H9 (cell line): ENCODE data around the gene SH2D3C. TPM values are rescaled to one million over a fixed set of nuclear protein-coding genes. Genes with fewer than 3 reads are reported as not detected.

Experiments
- DNase-seq: peaks from one replicate; pipeline ENCODE4 v3.0.0-alpha.2; 2017
- H2AFZ ChIP-seq: one replicate; pipeline ENCODE4 v1.6.1; 2013; ENCODE audit warnings: mild to moderate bottlenecking, low read length, control low read depth, moderate library complexity
- H2AK5ac ChIP-seq: 2 replicates; pipeline ENCODE4 v1.6.1; 2013; ENCODE audit warnings: low read length, control low read depth, mixed read lengths; ENCODE audit not compliant: insufficient read length
- H2BK120ac ChIP-seq: one replicate; pipeline ENCODE4 v1.6.1; 2013; ENCODE audit warnings: low read depth, mild to moderate bottlenecking, low read length, control low read depth, inconsistent platforms; ENCODE audit not compliant: poor library complexity, severe bottlenecking
- H2BK12ac ChIP-seq: 2 replicates; pipeline ENCODE4 v1.6.1; 2013; ENCODE audit warnings: low read length, control low read depth, mixed read lengths, low read depth; ENCODE audit not compliant: insufficient read length
- H2BK15ac ChIP-seq: 2 replicates; pipeline ENCODE4 v1.6.1; 2013; ENCODE audit warnings: low read depth, low read length, control low read depth
- H2BK20ac ChIP-seq: one replicate; pipeline ENCODE4 v1.6.1; 2013; ENCODE audit warnings: low read depth, mild to moderate bottlenecking, low read length, control low read depth, inconsistent platforms; ENCODE audit not compliant: poor library complexity, severe bottlenecking
- H2BK5ac ChIP-seq: 2 replicates; pipeline ENCODE4 v1.6.1; 2013; ENCODE audit warnings: low read length, control low read depth, mixed read lengths; ENCODE audit not compliant: insufficient read length
- H3K14ac ChIP-seq: 2 replicates; pipeline ENCODE4 v1.6.1; 2013; ENCODE audit warnings: low read length, control low read depth; ENCODE audit not compliant: insufficient read depth
- H3K18ac ChIP-seq: 2 replicates; pipeline ENCODE4 v1.6.1; 2013; ENCODE audit warnings: low read depth, mild to moderate bottlenecking, mixed read lengths, low read length, control low read depth; ENCODE audit not compliant: insufficient read length
- H3K23ac ChIP-seq: 2 replicates; pipeline ENCODE4 v1.6.1; 2013; ENCODE audit warnings: low read length, control low read depth, mixed read lengths, low read depth; ENCODE audit not compliant: insufficient read length
- H3K23me2 ChIP-seq: 2 replicates; pipeline ENCODE4 v1.6.1; 2013; ENCODE audit warnings: low read depth, mild to moderate bottlenecking, mixed read lengths, low read length, control low read depth; ENCODE audit not compliant: insufficient read length, poor library complexity, severe bottlenecking
- H3K27ac ChIP-seq: 2 replicates; pipeline ENCODE4 v1.5.1; 2013; ENCODE audit warnings: low read length, control low read depth, mixed read lengths, low read depth; ENCODE audit not compliant: insufficient read length
- H3K27me3 ChIP-seq: 2 replicates; pipeline ENCODE4 v1.6.1; 2013; ENCODE audit warnings: low read length, control low read depth, inconsistent platforms; ENCODE audit not compliant: insufficient read depth
- H3K4ac ChIP-seq: 2 replicates; pipeline ENCODE4 v1.6.1; 2013; ENCODE audit warnings: low read depth, mild to moderate bottlenecking, control low read depth, inconsistent platforms, low read length, moderate library complexity
- H3K4me1 ChIP-seq: 2 replicates; pipeline ENCODE4 v1.6.1; 2013; ENCODE audit warnings: low read length, control low read depth, inconsistent platforms; ENCODE audit not compliant: insufficient read depth
- H3K4me2 ChIP-seq: 2 replicates; pipeline ENCODE4 v1.6.1; 2013; ENCODE audit warnings: low read length, control low read depth, mixed read lengths; ENCODE audit not compliant: insufficient read length, insufficient read depth
- H3K56ac ChIP-seq: 2 replicates; pipeline ENCODE4 v1.6.1; 2013; ENCODE audit warnings: low read depth, mild to moderate bottlenecking, mixed read lengths, low read length, control low read depth; ENCODE audit not compliant: insufficient read length
- H3K79me1 ChIP-seq: 2 replicates; pipeline ENCODE4 v1.6.1; 2013; ENCODE audit warnings: low read depth, mild to moderate bottlenecking, moderate library complexity, low read length, control low read depth, inconsistent platforms; ENCODE audit not compliant: insufficient read depth, poor library complexity, severe bottlenecking
- H3K79me2 ChIP-seq: 2 replicates; pipeline ENCODE4 v1.6.1; 2013; ENCODE audit warnings: low read length, control low read depth, inconsistent platforms; ENCODE audit not compliant: insufficient read depth
- H3K9ac ChIP-seq: 2 replicates; pipeline ENCODE4 v1.6.1; 2013; ENCODE audit warnings: low read length, control low read depth, mixed read lengths; ENCODE audit not compliant: insufficient read length; ENCODE audit errors: extremely low read depth
- H3K9me3 ChIP-seq: one replicate; pipeline ENCODE4 v1.6.1; 2013; ENCODE audit warnings: low read depth, low read length, inconsistent platforms; ENCODE audit not compliant: control insufficient read depth
- H3T11ph ChIP-seq: one replicate; pipeline ENCODE4 v1.6.1; 2013; ENCODE audit warnings: mild to moderate bottlenecking, low read length, control low read depth, inconsistent platforms
- H4K20me1 ChIP-seq: one replicate; pipeline ENCODE4 v1.6.1; 2013; ENCODE audit not compliant: control insufficient read depth, insufficient read length, insufficient read depth
- H4K5ac ChIP-seq: 2 replicates; pipeline ENCODE4 v1.6.1; 2013; ENCODE audit warnings: low read depth, mild to moderate bottlenecking, mixed read lengths, low read length, control low read depth; ENCODE audit not compliant: insufficient read length
- H4K8ac ChIP-seq: replicated peaks from 2 replicates; pipeline ENCODE4 v1.6.1; 2013; ENCODE audit warnings: low read length, control low read depth, mixed read lengths, low read depth; ENCODE audit not compliant: insufficient read length
- H4K91ac ChIP-seq: 2 replicates; pipeline ENCODE4 v1.6.1; 2013; ENCODE audit warnings: low read depth, mild to moderate bottlenecking, moderate library complexity, mixed read lengths, low read length, control low read depth; ENCODE audit not compliant: insufficient read length
- H3K27ac Mint-ChIP-seq, 3 experiments: 2 replicates in 2 of 3; 3 replicates in 1 of 3; pipeline ENCODE4 v1.8.0; 2020 to 2021; ENCODE audit warnings: mixed read lengths in 3 of 3, mild to moderate bottlenecking in 1 of 3, moderate library complexity in 1 of 3
- H3K27me3 Mint-ChIP-seq: 2 replicates; pipeline ENCODE4 v1.8.0; 2021; ENCODE audit warnings: low read depth, mild to moderate bottlenecking, moderate library complexity, mixed read lengths
- H3K36me3 Mint-ChIP-seq, 3 experiments: 2 replicates in 2 of 3; 3 replicates in 1 of 3; pipeline ENCODE4 v1.8.0; 2020 to 2021; ENCODE audit warnings: low read depth in 3 of 3, mixed read lengths in 3 of 3; ENCODE audit not compliant: insufficient read depth in 1 of 3
- H3K4me1 Mint-ChIP-seq, 2 experiments: 2 replicates each; pipeline ENCODE4 v1.8.0; 2020; ENCODE audit warnings: mixed read lengths in 2 of 2
- H3K4me3 Mint-ChIP-seq, 2 experiments: 2 replicates in 1 of 2; 3 replicates in 1 of 2; pipeline ENCODE4 v1.8.0; 2020 to 2021; ENCODE audit warnings: mild to moderate bottlenecking in 2 of 2, mixed read lengths in 2 of 2, moderate library complexity in 1 of 2
- H3K9me3 Mint-ChIP-seq, 2 experiments: 2 replicates in 1 of 2; 3 replicates in 1 of 2; pipeline ENCODE4 v1.8.0; 2020; ENCODE audit warnings: mild to moderate bottlenecking in 2 of 2, mixed read lengths in 2 of 2, moderate library complexity in 1 of 2
- WGBS: extraction: QIAGEN DNeasy Blood & Tissue Kit; methylation state at CpG from one replicate; pipeline ENCODE4 v1.1.7; 2013; ENCODE audit warnings: missing lambda C conversion rate, low lambda C conversion rate, mixed read lengths; ENCODE audit not compliant: insufficient read length; ENCODE audit errors: extremely low coverage; 5-methylcytosine and 5-hydroxymethylcytosine counted together
- total RNA-seq: library from RNA; stranded (reverse); gene quantifications from 2 replicates; pipeline ENCODE4 v1.2.1, GENCODE V29; 2021
- TF ChIP-seq, protein P1 (sequence below): fragments of 200-600 bp; sonication (generic); conservative IDR thresholded peaks from 3 replicates; pipeline ENCODE4 v1.8.0; 2021; ENCODE audit warnings: antibody characterized with exemption, mild to moderate bottlenecking

Gene SH2D3C
- total RNA-seq, 1 experiment from 2014 or later = 1.7 TPM

DNA sequence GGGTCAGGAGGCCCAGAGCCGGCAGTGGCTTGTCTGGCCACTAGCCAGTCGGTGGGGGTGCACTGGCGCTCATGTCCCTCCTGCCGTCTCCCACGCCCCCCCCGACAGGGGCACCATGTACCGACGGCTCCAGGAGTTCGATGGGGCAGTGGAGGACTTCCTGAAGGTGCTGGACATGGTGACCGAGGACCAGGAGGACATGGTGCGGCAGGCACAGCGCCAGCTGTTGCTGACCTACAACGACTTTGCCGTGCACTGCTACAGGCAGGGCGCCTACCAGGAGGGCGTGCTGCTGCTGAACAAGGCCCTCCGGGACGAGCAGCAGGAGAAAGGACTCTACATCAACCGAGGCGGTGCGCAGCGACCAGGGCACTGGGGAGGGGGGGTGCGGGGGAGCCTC lies 54.5 kb downstream of the SH2D3C start:
- DNase-seq = no peak
- no peaks in the 10 kb centered on the region for H3K9me3 ChIP-seq
- no peak overlapping the region for H3K4me2 ChIP-seq
- H3T11ph ChIP-seq = no peak overlapping the region
- no peaks in the 10 kb centered on the region for H3K79me2 ChIP-seq
- no peak overlapping the region for H2BK12ac ChIP-seq
- H3K27me3 Mint-ChIP-seq = no peaks in the 10 kb centered on the region
- no peak overlapping the region for H3K23ac ChIP-seq
- H4K8ac ChIP-seq = no peak overlapping the region
- H3K9me3 Mint-ChIP-seq = no peaks in the 10 kb centered on the region; a peak in 1 of 5 replicates
- no peak overlapping the region for H3K56ac ChIP-seq
- H3K4me1 ChIP-seq = no peaks in the 10 kb centered on the region; the same call in 1 of the 2 replicates
- no peak overlapping the region for H3K4ac ChIP-seq
- TF ChIP-seq, protein P1, sequence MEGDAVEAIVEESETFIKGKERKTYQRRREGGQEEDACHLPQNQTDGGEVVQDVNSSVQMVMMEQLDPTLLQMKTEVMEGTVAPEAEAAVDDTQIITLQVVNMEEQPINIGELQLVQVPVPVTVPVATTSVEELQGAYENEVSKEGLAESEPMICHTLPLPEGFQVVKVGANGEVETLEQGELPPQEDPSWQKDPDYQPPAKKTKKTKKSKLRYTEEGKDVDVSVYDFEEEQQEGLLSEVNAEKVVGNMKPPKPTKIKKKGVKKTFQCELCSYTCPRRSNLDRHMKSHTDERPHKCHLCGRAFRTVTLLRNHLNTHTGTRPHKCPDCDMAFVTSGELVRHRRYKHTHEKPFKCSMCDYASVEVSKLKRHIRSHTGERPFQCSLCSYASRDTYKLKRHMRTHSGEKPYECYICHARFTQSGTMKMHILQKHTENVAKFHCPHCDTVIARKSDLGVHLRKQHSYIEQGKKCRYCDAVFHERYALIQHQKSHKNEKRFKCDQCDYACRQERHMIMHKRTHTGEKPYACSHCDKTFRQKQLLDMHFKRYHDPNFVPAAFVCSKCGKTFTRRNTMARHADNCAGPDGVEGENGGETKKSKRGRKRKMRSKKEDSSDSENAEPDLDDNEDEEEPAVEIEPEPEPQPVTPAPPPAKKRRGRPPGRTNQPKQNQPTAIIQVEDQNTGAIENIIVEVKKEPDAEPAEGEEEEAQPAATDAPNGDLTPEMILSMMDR = no peak
- H2BK20ac ChIP-seq = no peak overlapping the region
- no peak overlapping the region for H3K18ac ChIP-seq
- H3K27ac Mint-ChIP-seq = 0 out of 7 replicates have a peak overlapping the region, but pooled peaks of 1 of the 3 experiments have one; percentile 59
- H2BK5ac ChIP-seq = no peak overlapping the region
- no peaks in the 10 kb centered on the region for H3K36me3 Mint-ChIP-seq
- no peaks in the 10 kb centered on the region for H3K23me2 ChIP-seq
- no peak overlapping the region for H4K91ac ChIP-seq
- no peaks in the 10 kb centered on the region for H3K79me1 ChIP-seq
- no CpG with 5 or more reads among the region's 23 CpGs for WGBS
- H3K9ac ChIP-seq = no peak overlapping the region
- no peaks in the 10 kb centered on the region for H4K20me1 ChIP-seq
- no peaks in the 10 kb centered on the region for H3K27me3 ChIP-seq
- H3K4me1 Mint-ChIP-seq = peaks cover 0 to 12% of the 10 kb centered on the region in 2 experiments; a peak in 3 of 4 replicates
- no peak overlapping the region for H2BK15ac ChIP-seq
- H3K27ac ChIP-seq = no peak overlapping the region
- H2AFZ ChIP-seq = no peak overlapping the region
- no peak overlapping the region for H2BK120ac ChIP-seq
- no peak overlapping the region for H2AK5ac ChIP-seq
- no peak overlapping the region for H3K14ac ChIP-seq
- no peak overlapping the region for H4K5ac ChIP-seq
- no peak overlapping the region for H3K4me3 Mint-ChIP-seq
